Measurements from ENCODE around the gene TMEM192.
"Not testable (repeated sequence)": the region's sequence is repeated elsewhere in the genome, so short reads cannot be mapped to it uniquely, and the experiment has no call there.

Gene TMEM192

DNA sequence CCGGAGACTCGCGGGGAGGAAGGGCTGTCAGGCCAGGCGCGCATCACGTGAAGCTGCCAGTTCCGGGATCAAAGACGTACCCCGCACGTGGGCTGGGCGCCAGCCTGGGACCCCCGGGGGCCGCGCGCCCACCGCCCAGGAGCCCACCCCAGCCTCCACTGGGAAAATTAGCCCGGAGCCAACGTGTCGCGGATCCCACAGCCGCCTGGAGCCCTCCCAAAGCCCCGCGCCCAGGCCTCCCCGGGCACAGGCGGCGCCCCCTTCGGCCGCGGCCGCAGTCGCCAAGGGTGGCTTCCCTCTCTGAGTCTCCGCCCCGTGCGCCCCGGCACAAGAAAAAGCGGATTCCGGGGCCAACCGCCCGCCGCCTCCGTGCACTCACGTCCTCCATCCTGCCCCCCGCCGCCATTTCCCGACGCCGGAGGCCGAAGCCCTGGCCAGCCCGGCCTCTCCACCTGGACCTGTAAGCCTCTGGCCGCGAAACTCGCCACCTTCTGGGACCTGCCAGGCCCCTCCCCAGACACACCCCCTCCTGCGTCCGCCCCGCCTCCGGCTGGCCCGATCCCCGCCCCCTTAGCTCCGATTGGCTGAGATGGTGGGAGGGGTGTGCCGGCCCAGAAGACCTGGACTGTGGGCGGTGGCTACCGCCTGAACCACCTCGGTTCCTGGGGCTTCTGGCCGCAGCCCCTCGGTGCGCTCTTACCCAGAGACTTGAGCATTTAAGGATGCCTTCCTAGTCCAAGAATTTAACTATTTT, at the start of gene TMEM192:
TSS of gene TMEM192 (minus strand) at position 493 of the 754 bp plus-strand sequence. CDS start at position 406, 87 bp downstream.
- peak; percentile 97 for DNase-seq (ENCODE audit: low spot score)

DNA sequence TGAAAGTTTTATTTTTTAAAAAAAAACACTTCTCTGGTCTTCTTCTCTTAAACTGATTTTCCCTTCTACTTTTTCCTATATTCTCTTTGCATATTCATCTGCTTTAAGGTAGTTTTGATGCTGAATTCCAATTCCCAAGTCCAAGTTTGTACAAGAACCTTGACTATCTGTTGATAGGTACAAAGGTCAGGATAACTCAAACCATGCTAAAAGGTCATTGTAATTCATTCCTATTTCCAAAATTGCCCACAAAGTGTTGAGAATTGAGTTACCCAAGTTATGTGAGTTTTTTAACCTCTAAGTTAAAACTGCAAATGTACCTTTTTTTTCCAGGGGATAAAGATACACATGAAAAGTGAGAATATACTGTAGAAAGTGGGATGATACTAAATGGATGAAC, 46.1 kb upstream of the TMEM192 start:
- no peak for DNase-seq (ENCODE audit: low spot score)

DNA sequence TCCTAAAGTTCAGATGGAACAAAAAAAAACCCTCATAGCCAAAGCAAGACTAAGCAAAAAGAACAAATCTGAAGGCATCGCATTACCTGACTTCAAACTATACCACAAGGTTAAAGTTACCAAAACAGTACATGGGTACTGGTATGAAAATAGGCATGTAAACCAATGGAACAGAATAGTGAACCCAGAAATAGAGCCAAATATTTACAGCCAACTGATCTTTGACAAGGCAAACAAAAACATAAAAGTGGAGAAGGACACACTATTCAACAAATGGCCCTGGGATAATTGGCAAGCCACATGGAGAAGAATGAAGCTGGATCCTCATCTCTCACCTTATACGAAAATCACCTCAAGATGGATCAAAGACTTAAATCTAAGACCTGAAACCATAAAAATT, 44.2 kb upstream of the TMEM192 start:
- DNase-seq (ENCODE audit: low spot score): no peak

GRCh38 chr4:165154482-165154881, 41.8 kb upstream of the TMEM192 start:
- no peak for DNase-seq (ENCODE audit: low spot score)

GRCh38 chr4:165152527-165152926, 39.9 kb upstream of the TMEM192 start:
- DNase-seq (ENCODE audit: low spot score): no peak

DNA sequence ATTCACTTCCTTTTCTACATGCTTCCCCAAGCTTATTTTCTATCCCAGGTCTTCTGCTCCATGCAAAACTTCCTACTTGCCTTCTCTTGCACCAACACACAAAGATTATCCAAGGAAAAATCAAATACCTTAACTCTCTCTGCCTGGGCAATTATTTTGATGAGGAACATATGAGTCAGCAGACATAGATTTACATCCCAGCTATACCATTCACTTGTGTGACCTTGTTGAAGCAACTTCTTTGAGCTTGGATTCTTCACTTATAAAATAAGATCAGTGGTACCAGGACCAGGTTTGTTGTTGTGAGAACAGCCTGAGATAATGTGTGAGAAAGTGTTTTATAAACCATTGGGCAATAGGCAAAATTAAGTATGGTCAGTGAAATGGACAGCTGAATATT, 39.1 kb upstream of the TMEM192 start:
- no peak for DNase-seq (ENCODE audit: low spot score)

GRCh38 chr4:165150545-165150944, 37.9 kb upstream of the TMEM192 start:
- DNase-seq (ENCODE audit: low spot score): no peak

GRCh38 chr4:165138843-165139242, 26.2 kb upstream of the TMEM192 start:
- no peak for DNase-seq (ENCODE audit: low spot score)

DNA sequence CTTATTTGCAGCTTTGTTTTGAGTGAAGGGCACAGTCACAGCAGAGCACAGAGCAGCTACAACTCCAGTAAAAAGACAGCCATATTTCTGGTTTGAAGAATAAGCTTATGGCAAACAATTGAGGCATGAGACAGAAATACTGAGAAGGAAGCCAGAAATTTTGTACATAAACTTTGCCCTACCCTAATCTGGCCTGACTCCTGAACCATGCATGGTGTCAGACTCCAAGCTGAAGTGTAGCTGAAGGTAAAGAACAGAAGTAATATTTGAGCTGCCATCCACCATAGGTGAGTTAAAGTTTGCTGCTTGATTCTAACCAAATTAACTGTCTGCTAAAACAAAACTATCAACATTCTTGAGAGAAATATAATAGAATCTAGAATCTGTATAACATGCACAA, 24.5 kb upstream of the TMEM192 start:
- no peak for DNase-seq (ENCODE audit: low spot score)

- DNase-seq (ENCODE audit: low spot score): no peak
Measured at GRCh38 chr4:165136529-165136928, 23.9 kb upstream of the TMEM192 start.

DNA sequence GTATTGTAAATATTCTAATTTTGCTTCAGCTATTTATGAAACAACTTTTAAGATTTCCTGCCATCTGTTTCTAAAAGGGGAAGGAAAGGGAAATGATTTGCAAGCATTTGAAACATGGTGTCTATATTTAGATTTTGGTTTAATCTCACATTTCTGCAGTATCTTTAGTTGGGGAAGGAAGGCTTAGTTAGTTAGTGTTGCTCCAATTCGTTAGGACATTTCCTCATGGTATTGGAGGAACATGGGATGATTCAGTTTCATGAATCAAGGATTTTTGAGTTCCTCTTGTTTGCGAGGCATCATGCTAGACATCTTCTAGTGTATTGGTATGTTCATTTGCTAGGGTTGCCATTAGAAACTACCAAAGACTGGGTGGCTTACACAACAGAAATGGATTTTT, 20.5 kb upstream of the TMEM192 start:
- no peak for DNase-seq (ENCODE audit: low spot score)

DNA sequence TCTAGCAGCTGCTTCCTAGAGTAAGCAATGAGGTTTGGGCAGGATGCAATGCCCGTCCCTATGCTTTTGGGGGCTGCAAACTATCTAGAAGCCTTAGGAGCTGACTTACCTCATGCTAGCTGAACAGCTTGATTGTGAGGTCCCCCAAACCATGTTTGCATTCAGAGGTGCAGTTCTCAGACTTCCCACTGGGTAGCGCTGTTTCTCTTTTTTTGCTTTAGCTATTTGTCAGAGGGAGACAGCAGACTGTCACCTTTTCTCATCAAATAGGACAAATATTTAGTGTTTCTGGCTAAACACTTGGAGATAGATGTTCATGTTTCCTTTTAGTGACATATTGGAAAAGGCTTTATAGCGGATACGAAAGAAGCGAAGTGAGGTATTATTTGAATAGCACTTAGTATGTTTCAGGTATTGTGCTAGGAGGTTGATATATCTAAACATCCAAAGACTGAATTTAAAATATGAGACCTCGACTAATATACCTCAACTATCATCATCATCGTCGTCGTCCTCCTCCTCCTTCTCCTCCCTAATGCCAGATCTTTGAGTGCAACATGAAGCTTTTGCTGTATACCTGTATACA, 18.7 kb upstream of the TMEM192 start:
- peak; percentile 65 for DNase-seq (ENCODE audit: low spot score)

- no peak for DNase-seq (ENCODE audit: low spot score)
Measured at GRCh38 chr4:165129924-165130323, 17.3 kb upstream of the TMEM192 start.

GRCh38 chr4:165125869-165126499, 13.3 kb upstream of the TMEM192 start:
- not testable (repeated sequence) for DNase-seq (ENCODE audit: low spot score)

GRCh38 chr4:165124488-165124887, 11.8 kb upstream of the TMEM192 start:
- DNase-seq (ENCODE audit: low spot score): no peak

GRCh38 chr4:165118256-165118909, 5.7 kb upstream of the TMEM192 start:
- no peak for DNase-seq (ENCODE audit: low spot score)

GRCh38 chr4:165115301-165115700, 2.6 kb upstream of the TMEM192 start:
- DNase-seq (ENCODE audit: low spot score): no peak

- DNase-seq (ENCODE audit: low spot score): no peak
Measured at GRCh38 chr4:165111906-165112367, 723 bp downstream of the TMEM192 start.

GRCh38 chr4:165106518-165106917, 6.1 kb downstream of the TMEM192 start:
- no peak for DNase-seq (ENCODE audit: low spot score)

- no peak for DNase-seq (ENCODE audit: low spot score)
Measured at GRCh38 chr4:165101641-165102040, 11.0 kb downstream of the TMEM192 start.

- DNase-seq (ENCODE audit: low spot score): peak; percentile 51
Measured at GRCh38 chr4:165096776-165097175, 15.9 kb downstream of the TMEM192 start.

DNA sequence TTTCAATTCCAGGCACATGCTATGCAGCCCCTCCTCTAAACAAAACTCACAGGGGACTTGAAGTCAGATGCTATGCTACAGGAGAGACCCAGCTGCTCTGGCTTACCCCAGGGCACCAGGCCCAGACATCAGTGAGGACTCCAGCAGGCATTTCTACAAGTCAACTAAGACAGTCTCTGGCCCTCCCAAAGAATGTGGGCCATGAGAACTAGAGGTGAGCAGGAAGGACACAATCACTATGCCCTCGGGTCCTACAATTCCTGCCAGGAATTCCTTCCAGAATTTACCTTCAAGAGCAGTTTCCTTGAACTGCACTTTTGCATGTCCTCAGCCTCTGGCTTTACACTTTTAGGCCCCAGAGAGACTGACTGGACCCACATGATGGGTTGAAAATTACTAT, 17.4 kb downstream of the TMEM192 start:
- no peak for DNase-seq (ENCODE audit: low spot score)

- no peak for DNase-seq (ENCODE audit: low spot score)
Measured at GRCh38 chr4:165094873-165095272, 17.8 kb downstream of the TMEM192 start.

Data from D341Med (cell line).